ENCODE measurements around the gene MAFG. TPM values are rescaled to one million over a fixed set of nuclear protein-coding genes. Genes with fewer than 3 reads are reported as not detected.

The MAFG gene
- total and polyA plus RNA-seq, 9 of the 15 experiments (the other 6 are each of a cell fraction or from before 2014, with no cell fraction given) = 1.1 to 58.1 (median 24.9) TPM

DNA sequence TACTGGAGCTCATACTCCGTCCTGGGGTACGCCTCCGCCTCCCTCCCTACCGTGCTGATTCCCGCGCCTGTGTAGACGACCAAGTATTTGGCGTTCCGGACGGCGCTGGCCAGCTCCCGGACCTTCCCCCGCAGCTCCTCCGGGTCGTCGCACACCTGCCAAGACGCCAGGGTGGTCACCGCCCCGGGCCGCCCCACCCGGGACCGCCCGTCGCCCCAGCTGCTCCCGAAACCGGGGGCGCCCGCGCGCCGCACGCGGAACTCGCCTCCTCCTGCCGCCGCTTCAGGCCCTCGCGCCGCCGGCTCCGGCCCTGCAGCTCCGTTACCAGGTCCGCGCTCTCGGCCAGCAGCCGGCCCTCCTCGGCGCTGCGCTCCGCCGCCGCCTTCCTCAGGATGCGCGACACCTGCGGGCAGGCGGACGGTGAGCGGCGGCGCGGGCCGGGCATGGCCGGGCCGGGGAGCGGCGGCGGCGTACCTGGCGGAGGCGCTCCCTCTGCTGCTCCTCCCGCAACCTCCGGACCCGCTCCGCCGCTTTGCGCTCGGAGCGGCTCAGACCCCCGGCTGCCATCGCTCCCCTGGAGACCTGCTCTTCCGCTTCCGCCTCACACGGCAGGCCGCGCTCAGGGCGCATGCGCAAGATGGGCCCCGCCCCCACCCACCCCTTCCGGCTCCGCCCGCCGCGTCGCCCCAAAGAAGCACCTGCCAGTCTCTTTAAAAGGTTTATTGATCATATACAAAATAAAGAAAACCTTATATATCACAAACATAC, 9.8 kb downstream of the MAFG start, which contains the start of gene SIRT7 (continued):
- TF ChIP-seq NKRF (IDR thresholded peaks at IDR 0.05; ENCODE audit: borderline replicate concordance) (no peak), IFI16 (CRISPR knock-in tag; IDR thresholded peaks at IDR 0.05) (no peak), THRAP3 (IDR thresholded peaks at IDR 0.05; ENCODE audit: borderline replicate concordance) (no peak), SOX6 (IDR thresholded peaks at IDR 0.05) (no peak), GATAD2B (IDR thresholded peaks at IDR 0.05; ENCODE audit: borderline replicate concordance) (peak; percentile 88), ATF2 (CRISPR knock-in tag; IDR thresholded peaks at IDR 0.05) (no peak), HDGF (IDR thresholded peaks at IDR 0.05) (no peak), TCF7L2 (IDR thresholded peaks at IDR 0.05; ENCODE audit: low read depth, low read length) (no peak), CTCFL (IDR thresholded peaks at IDR 0.05; ENCODE audit: borderline replicate concordance, insufficient read depth, low read depth, low read length, poor library complexity, severe bottlenecking) (no peak), ZNF134 (CRISPR knock-in tag; conservative IDR thresholded peaks at IDR 0.05) (no peak), AFF4 (CRISPR knock-in tag; IDR thresholded peaks at IDR 0.05) (0 out of 2 replicates have a peak, but pooled peaks have one; percentile 19), ZNF551 (CRISPR knock-in tag; IDR thresholded peaks at IDR 0.05) (no peak)
- TF ChIP-seq, protein P1, sequence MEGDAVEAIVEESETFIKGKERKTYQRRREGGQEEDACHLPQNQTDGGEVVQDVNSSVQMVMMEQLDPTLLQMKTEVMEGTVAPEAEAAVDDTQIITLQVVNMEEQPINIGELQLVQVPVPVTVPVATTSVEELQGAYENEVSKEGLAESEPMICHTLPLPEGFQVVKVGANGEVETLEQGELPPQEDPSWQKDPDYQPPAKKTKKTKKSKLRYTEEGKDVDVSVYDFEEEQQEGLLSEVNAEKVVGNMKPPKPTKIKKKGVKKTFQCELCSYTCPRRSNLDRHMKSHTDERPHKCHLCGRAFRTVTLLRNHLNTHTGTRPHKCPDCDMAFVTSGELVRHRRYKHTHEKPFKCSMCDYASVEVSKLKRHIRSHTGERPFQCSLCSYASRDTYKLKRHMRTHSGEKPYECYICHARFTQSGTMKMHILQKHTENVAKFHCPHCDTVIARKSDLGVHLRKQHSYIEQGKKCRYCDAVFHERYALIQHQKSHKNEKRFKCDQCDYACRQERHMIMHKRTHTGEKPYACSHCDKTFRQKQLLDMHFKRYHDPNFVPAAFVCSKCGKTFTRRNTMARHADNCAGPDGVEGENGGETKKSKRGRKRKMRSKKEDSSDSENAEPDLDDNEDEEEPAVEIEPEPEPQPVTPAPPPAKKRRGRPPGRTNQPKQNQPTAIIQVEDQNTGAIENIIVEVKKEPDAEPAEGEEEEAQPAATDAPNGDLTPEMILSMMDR (IDR thresholded peaks at IDR 0.05 in 2 of 3, conservative IDR thresholded peaks at IDR 0.05 in 1 of 3; ENCODE audit: insufficient read depth in 2 of 3, low read depth in 1 of 3, low read length in 3 of 3) = no peak
- TF ChIP-seq, protein P2, sequence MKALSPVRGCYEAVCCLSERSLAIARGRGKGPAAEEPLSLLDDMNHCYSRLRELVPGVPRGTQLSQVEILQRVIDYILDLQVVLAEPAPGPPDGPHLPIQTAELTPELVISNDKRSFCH (CRISPR knock-in tag; IDR thresholded peaks at IDR 0.05) = no peak
- TF ChIP-seq, protein P2 (tag; IDR thresholded peaks at IDR 0.05) = peak; percentile 40; the same call in 1 of the 2 replicates
